Endothelial cell of umbilical vein (primary cell): ENCODE measurements around the gene ARNT2.

Experiments used
- EZH2 ChIP-seq: IDR thresholded peaks from 2 replicates; pipeline ENCODE4 v1.6.1; 2012; ENCODE audit warnings: borderline replicate concordance, low read depth, mild to moderate bottlenecking, moderate library complexity, low read length, inconsistent platforms; ENCODE audit not compliant: severe bottlenecking
- MYC ChIP-seq: IDR thresholded peaks from one replicate; pipeline ENCODE4 v1.6.1; 2011; ENCODE audit warnings: mild to moderate bottlenecking, low read depth, low read length
- POLR2A ChIP-seq: IDR thresholded peaks from 2 replicates; pipeline ENCODE4 v1.6.1; 2012; ENCODE audit warnings: low read depth, mild to moderate bottlenecking, control low read depth, low read length
- POLR2AphosphoS5 ChIP-seq: IDR thresholded peaks from 2 replicates; pipeline ENCODE4 v1.6.1; 2012; ENCODE audit warnings: low read depth, mild to moderate bottlenecking, control low read depth, low read length, moderate library complexity; ENCODE audit not compliant: insufficient read depth
- TF ChIP-seq, protein P1 (sequence below): IDR thresholded peaks from 2 replicates; pipeline ENCODE4 v1.6.1; 2011; ENCODE audit not compliant: insufficient read depth, insufficient read length
- TF ChIP-seq, protein P2 (sequence below), 2 donors: IDR thresholded peaks; 1 replicate in 1 of 2; 2 replicates in 1 of 2; pipeline ENCODE4 v1.5.1; 2011; ENCODE audit warnings: low read length in 2 of 2, mild to moderate bottlenecking in 2 of 2, moderate library complexity in 2 of 2, control low read depth in 1 of 2, inconsistent platforms in 1 of 2, low read depth in 1 of 2; ENCODE audit not compliant: insufficient read depth in 1 of 2; ENCODE audit errors: extremely low read depth in 1 of 2

DNA sequence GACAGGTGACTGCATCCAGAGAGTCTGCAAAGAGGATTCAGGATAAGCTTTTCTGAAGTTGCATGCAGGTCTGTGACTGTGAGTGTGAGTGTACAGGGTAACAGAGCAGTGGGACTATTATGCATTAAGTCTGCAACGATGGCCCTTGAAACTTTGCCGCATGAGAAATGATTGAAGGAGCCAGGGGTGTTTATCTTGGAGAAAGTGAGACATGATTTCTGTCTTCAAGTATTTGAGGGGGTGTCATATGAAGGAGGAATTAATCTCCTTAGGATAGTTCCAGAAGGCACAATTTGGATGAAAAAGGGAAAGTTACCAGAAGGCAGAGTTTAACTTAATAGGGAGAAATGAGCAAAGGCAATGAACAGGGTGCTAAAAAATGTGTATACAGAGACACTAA is 119.6 kb downstream of the ARNT2 start:
- TF ChIP-seq POLR2A: no peak
- TF ChIP-seq POLR2AphosphoS5: no peak
- TF ChIP-seq, protein P1, sequence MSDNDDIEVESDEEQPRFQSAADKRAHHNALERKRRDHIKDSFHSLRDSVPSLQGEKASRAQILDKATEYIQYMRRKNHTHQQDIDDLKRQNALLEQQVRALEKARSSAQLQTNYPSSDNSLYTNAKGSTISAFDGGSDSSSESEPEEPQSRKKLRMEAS: no peak
- no peak for TF ChIP-seq EZH2
- TF ChIP-seq, protein P2, sequence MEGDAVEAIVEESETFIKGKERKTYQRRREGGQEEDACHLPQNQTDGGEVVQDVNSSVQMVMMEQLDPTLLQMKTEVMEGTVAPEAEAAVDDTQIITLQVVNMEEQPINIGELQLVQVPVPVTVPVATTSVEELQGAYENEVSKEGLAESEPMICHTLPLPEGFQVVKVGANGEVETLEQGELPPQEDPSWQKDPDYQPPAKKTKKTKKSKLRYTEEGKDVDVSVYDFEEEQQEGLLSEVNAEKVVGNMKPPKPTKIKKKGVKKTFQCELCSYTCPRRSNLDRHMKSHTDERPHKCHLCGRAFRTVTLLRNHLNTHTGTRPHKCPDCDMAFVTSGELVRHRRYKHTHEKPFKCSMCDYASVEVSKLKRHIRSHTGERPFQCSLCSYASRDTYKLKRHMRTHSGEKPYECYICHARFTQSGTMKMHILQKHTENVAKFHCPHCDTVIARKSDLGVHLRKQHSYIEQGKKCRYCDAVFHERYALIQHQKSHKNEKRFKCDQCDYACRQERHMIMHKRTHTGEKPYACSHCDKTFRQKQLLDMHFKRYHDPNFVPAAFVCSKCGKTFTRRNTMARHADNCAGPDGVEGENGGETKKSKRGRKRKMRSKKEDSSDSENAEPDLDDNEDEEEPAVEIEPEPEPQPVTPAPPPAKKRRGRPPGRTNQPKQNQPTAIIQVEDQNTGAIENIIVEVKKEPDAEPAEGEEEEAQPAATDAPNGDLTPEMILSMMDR (IDR thresholded peaks at IDR 0.05; ENCODE audit: extremely low read depth in 1 of 2, insufficient read depth in 1 of 2, low read depth in 1 of 2, low read length in 2 of 2): no peak
- TF ChIP-seq MYC: no peak
